Liver (tissue), 9 donors: ENCODE data around the gene MYL12B. TPM values are rescaled to one million over a fixed set of nuclear protein-coding genes. Genes with fewer than 3 reads are reported as not detected.

Source experiments
- DNase-seq: peaks from one replicate; pipeline ENCODE4 v3.0.0-alpha.2; 2017; ENCODE audit warnings: low spot score
- H3K27ac ChIP-seq, 2 donors: one replicate each; pipeline ENCODE4 v1.7.0; 2013; ENCODE audit warnings: inconsistent platforms in 2 of 2, low read length in 2 of 2, control low read depth in 1 of 2, low read depth in 1 of 2, mild to moderate bottlenecking in 1 of 2
- H3K27me3 ChIP-seq, 4 donors: one replicate each; pipeline versions ENCODE4 v1.6.1 to v1.7.0; 2013; ENCODE audit warnings: low read length in 3 of 4, inconsistent platforms in 1 of 4, mild to moderate bottlenecking in 1 of 4, moderate library complexity in 1 of 4; ENCODE audit not compliant: control insufficient read depth in 4 of 4, insufficient read depth in 4 of 4
- H3K36me3 ChIP-seq, 4 donors: one replicate each; pipeline versions ENCODE4 v1.6.1 to v1.7.0; 2013; ENCODE audit warnings: low read length in 3 of 4, mild to moderate bottlenecking in 3 of 4, low read depth in 1 of 4, moderate library complexity in 1 of 4; ENCODE audit not compliant: control insufficient read depth in 4 of 4, insufficient read depth in 3 of 4
- H3K4me1 ChIP-seq, 4 donors: one replicate each; pipeline versions ENCODE4 v1.6.1 to v1.7.0; 2013; ENCODE audit warnings: low read length in 3 of 4, mild to moderate bottlenecking in 3 of 4, moderate library complexity in 1 of 4; ENCODE audit not compliant: control insufficient read depth in 4 of 4, insufficient read depth in 4 of 4
- H3K4me3 ChIP-seq, 3 donors: one replicate each; pipeline versions ENCODE4 v1.6.1 to v1.7.0; 2013; ENCODE audit warnings: low read length in 3 of 3, control low read depth in 1 of 3, low read depth in 1 of 3, mild to moderate bottlenecking in 1 of 3
- H3K9ac ChIP-seq, 2 donors: one replicate each; pipeline ENCODE4 v1.7.0; 2013; ENCODE audit warnings: low read length in 2 of 2, mild to moderate bottlenecking in 2 of 2, moderate library complexity in 2 of 2, control low read depth in 1 of 2, low read depth in 1 of 2
- H3K9me3 ChIP-seq, 4 donors: one replicate each; pipeline versions ENCODE4 v1.6.1 to v1.7.0; 2013; ENCODE audit warnings: low read length in 3 of 4; ENCODE audit not compliant: control insufficient read depth in 4 of 4
- EGR1 ChIP-seq, 2 donors: IDR thresholded peaks; 2 replicates each; pipeline ENCODE4 v1.6.1; 2016 to 2018; ENCODE audit warnings: antibody characterized with exemption in 2 of 2, low read depth in 2 of 2
- FOXA1 ChIP-seq: IDR thresholded peaks from 2 replicates; pipeline ENCODE4 v1.6.1; 2016; ENCODE audit warnings: antibody characterized with exemption
- FOXA2 ChIP-seq: IDR thresholded peaks from 2 replicates; pipeline ENCODE4 v1.6.1; 2016; ENCODE audit warnings: antibody characterized with exemption
- GABPA ChIP-seq, 2 donors: IDR thresholded peaks in 1 of 2; conservative IDR thresholded peaks in 1 of 2; 2 replicates each; pipeline ENCODE4 v1.6.1; 2016; ENCODE audit warnings: antibody characterized with exemption in 2 of 2, mild to moderate bottlenecking in 1 of 2, moderate library complexity in 1 of 2
- HNF4A ChIP-seq, 2 donors: conservative IDR thresholded peaks; 2 replicates each; pipeline ENCODE4 v1.6.1; 2016; ENCODE audit warnings: antibody characterized with exemption in 2 of 2, mild to moderate bottlenecking in 2 of 2
- HNF4G ChIP-seq: IDR thresholded peaks from 2 replicates; pipeline ENCODE4 v1.6.1; 2016; ENCODE audit warnings: antibody characterized with exemption
- JUND ChIP-seq, 2 donors: IDR thresholded peaks; 2 replicates each; pipeline ENCODE4 v1.6.1; 2016; ENCODE audit warnings: antibody characterized with exemption in 2 of 2
- NR2F2 ChIP-seq: IDR thresholded peaks from 2 replicates; pipeline ENCODE4 v1.6.1; 2016; ENCODE audit warnings: antibody characterized with exemption
- RAD21 ChIP-seq, 2 donors: IDR thresholded peaks; 2 replicates each; pipeline ENCODE4 v1.6.1; 2016; ENCODE audit warnings: antibody characterized with exemption in 2 of 2, mild to moderate bottlenecking in 2 of 2
- RXRA ChIP-seq, 2 donors: IDR thresholded peaks; 2 replicates each; pipeline ENCODE4 v1.6.1; 2017 to 2018; ENCODE audit warnings: antibody characterized with exemption in 2 of 2, mild to moderate bottlenecking in 1 of 2
- SP1 ChIP-seq: IDR thresholded peaks from 2 replicates; pipeline ENCODE4 v1.6.1; 2018; ENCODE audit warnings: antibody characterized with exemption, mild to moderate bottlenecking
- TAF1 ChIP-seq: conservative IDR thresholded peaks from 2 replicates; pipeline ENCODE4 v1.6.1; 2016; ENCODE audit warnings: antibody characterized with exemption, mild to moderate bottlenecking
- YY1 ChIP-seq: IDR thresholded peaks from 2 replicates; pipeline ENCODE4 v1.6.1; 2016; ENCODE audit warnings: antibody characterized with exemption, mild to moderate bottlenecking
- WGBS: extraction: QIAGEN DNeasy Blood & Tissue Kit; methylation state at CpG from one replicate; pipeline ENCODE4 v1.1.7; 2013; 5-methylcytosine and 5-hydroxymethylcytosine counted together
- polyA plus RNA-seq, 2 donors: library from polyadenylated mRNA; stranded (reverse) in 1 of 2; unstranded in 1 of 2; fragments of 200-250 nt in 1 of 2; fragments of >200 nt in 1 of 2; fragmentation: Nextera tagmentation in 1 of 2; extraction: Ambion mirVana in 1 of 2; gene quantifications; one replicate each; pipeline versions ENCODE4 v1.2.1 to v1.2.3, GENCODE V29; 2013 to 2015
- total RNA-seq, 2 donors: library from RNA; depleted of rRNA; stranded (reverse); fragments of >200 nt; gene quantifications; one replicate each; pipeline ENCODE4 v1.2.3, GENCODE V29; 2014
- TF ChIP-seq, protein P1 (sequence below): IDR thresholded peaks from 2 replicates; pipeline ENCODE4 v1.6.1; 2016; ENCODE audit warnings: antibody characterized with exemption
- TF ChIP-seq, protein P2 (sequence below): IDR thresholded peaks from 2 replicates; pipeline ENCODE4 v1.6.1; 2016; ENCODE audit warnings: antibody characterized with exemption
- TF ChIP-seq, protein P3 (sequence below): IDR thresholded peaks from 2 replicates; pipeline ENCODE4 v1.6.1; 2016; ENCODE audit warnings: antibody characterized with exemption, mild to moderate bottlenecking
- TF ChIP-seq, protein P4 (sequence below): fragments of 150-350 bp; IDR thresholded peaks from 2 replicates; pipeline ENCODE4 v1.5.1; 2017; ENCODE audit warnings: improper control_type of control experiment, low read depth, low read length; ENCODE audit not compliant: missing input control
- TF ChIP-seq, protein P5 (sequence below): IDR thresholded peaks from 2 replicates; pipeline ENCODE4 v1.6.1; 2016; ENCODE audit warnings: antibody characterized with exemption
- donor health status: healthy.
- donor health status: healthy.
- donor health status: healthy.
- donor health status: healthy.
- donor health status: healthy.

The MYL12B gene
- total and polyA plus RNA-seq, 4 donors: 106 to 303 (median 155) TPM

DNA sequence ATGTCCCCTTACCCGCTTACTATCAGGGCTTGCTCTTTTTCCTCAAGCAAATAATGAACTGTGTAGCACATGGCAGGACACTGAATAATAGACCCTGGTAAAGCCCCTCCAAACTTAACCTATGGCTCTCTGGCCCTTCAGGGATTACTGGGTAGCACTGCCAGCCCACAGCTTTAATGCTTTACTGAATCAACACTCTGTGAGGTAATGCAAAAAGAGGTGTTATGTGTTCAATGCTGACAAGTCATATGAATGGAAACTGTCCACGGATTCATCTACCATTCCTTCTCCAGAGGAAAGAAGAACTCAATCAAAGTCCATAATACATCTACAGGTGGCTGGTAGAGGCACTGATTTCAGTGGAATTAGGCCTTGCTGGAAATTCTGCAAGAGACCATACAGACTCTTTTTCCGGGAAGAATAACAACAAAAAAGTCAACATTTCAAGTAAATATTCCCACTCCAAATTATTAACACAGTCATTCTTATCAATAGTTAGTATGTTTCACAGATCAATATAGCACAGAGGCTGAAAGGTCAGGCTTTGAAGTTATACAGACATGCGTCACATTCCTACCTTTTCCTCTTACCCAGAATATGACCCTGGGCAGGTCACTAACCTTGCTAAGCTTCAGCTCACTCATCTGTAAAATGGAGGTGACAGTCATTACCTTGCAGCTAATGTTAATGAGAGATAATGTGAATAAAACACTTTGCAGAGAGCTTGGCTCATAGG is 28.3 kb upstream of the MYL12B start (continued):
- TF ChIP-seq, protein P1, sequence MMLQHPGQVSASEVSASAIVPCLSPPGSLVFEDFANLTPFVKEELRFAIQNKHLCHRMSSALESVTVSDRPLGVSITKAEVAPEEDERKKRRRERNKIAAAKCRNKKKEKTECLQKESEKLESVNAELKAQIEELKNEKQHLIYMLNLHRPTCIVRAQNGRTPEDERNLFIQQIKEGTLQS: peak; percentile 56
- TF ChIP-seq TAF1: peak; percentile 68
- TF ChIP-seq HNF4G: peak; percentile 61
- peak; percentile 73 for TF ChIP-seq FOXA2
- peak; percentile 91 for TF ChIP-seq NR2F2
- TF ChIP-seq HNF4A (conservative IDR thresholded peaks at IDR 0.05): peak; percentile 89 to 91
- TF ChIP-seq RAD21 (IDR thresholded peaks at IDR 0.05): peak in 1 of 2 donors; percentile 27

DNA sequence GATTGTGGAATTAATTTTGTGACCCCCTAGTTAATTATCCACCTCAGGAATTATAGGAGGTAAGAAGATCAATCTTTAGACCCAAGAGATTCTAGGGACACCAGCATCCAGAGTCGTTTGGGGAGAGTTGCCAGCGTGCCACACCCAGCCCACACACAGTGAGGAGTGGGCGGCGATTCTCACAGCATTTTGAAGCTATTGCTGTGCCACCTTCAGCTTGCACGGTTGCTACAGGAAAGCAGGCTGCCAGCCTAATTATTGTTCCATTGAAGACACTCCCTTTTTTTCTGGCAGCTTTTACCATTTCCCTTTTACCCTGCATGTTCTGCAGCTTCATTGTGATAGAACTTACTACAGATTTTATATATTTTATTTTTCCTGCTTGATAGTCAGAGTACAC is 27.5 kb upstream of the MYL12B start:
- Histone ChIP-seq H3K27me3 (no peaks in the 10 kb centered on the region), H3K9me3 (no peaks in the 10 kb centered on the region), H3K4me3 (no peak overlapping the region), H3K4me1 (peaks cover 7 to 38% (median 20%) of the 10 kb centered on the region in 4 donors), H3K9ac (no peak overlapping the region), H3K36me3 (no peaks in the 10 kb centered on the region), H3K27ac (peak overlapping the region in 1 of 2 donors; percentile 7)
- WGBS: 38% methylated on average over 5 of the region's 5 CpGs
- no peak for TF ChIP-seq SP1
- no peak for TF ChIP-seq FOXA1
- TF ChIP-seq, protein P2, sequence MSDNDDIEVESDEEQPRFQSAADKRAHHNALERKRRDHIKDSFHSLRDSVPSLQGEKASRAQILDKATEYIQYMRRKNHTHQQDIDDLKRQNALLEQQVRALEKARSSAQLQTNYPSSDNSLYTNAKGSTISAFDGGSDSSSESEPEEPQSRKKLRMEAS: no peak
- DNase-seq: no peak

DNA sequence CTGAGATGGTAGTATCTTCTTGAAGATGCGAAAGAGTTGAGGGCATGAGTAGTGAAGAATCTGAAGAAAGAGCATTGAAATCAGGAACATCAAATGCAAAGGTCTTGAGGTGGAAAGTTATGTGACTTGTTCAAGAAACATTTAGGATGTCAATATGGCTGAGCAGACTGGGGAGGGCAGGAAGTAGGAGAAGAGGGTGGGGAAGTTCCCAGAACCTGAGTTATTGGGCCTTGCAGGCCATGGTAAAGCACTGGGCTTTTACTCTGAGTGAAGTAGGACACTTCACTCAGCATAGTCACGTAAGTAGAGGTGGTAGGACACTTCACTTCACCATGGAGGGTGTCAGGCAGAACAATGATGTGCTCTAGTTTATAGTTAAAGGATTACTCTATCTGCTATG is 26.1 kb upstream of the MYL12B start:
- 97% methylated on average over 2 of the region's 2 CpGs for WGBS
- Histone ChIP-seq H3K9me3 (no peaks in the 10 kb centered on the region), H3K9ac (no peak overlapping the region), H3K4me3 (no peak overlapping the region), H3K4me1 (peaks cover 7 to 28% (median 18%) of the 10 kb centered on the region in 4 donors), H3K27me3 (no peaks in the 10 kb centered on the region), H3K27ac (no peak overlapping the region), H3K36me3 (no peaks in the 10 kb centered on the region)
- no peak for DNase-seq
- TF ChIP-seq, protein P3, sequence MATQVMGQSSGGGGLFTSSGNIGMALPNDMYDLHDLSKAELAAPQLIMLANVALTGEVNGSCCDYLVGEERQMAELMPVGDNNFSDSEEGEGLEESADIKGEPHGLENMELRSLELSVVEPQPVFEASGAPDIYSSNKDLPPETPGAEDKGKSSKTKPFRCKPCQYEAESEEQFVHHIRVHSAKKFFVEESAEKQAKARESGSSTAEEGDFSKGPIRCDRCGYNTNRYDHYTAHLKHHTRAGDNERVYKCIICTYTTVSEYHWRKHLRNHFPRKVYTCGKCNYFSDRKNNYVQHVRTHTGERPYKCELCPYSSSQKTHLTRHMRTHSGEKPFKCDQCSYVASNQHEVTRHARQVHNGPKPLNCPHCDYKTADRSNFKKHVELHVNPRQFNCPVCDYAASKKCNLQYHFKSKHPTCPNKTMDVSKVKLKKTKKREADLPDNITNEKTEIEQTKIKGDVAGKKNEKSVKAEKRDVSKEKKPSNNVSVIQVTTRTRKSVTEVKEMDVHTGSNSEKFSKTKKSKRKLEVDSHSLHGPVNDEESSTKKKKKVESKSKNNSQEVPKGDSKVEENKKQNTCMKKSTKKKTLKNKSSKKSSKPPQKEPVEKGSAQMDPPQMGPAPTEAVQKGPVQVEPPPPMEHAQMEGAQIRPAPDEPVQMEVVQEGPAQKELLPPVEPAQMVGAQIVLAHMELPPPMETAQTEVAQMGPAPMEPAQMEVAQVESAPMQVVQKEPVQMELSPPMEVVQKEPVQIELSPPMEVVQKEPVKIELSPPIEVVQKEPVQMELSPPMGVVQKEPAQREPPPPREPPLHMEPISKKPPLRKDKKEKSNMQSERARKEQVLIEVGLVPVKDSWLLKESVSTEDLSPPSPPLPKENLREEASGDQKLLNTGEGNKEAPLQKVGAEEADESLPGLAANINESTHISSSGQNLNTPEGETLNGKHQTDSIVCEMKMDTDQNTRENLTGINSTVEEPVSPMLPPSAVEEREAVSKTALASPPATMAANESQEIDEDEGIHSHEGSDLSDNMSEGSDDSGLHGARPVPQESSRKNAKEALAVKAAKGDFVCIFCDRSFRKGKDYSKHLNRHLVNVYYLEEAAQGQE: no peak
- TF ChIP-seq HNF4A (conservative IDR thresholded peaks at IDR 0.05) (no peak), EGR1 (IDR thresholded peaks at IDR 0.05; ENCODE audit: low read depth in 2 of 2) (no peak), TAF1 (no peak), GABPA (IDR thresholded peaks at IDR 0.05 in 1 of 2, conservative IDR thresholded peaks at IDR 0.05 in 1 of 2) (no peak), NR2F2 (no peak), RAD21 (IDR thresholded peaks at IDR 0.05) (no peak), HNF4G (no peak), YY1 (no peak), RXRA (IDR thresholded peaks at IDR 0.05) (no peak), JUND (IDR thresholded peaks at IDR 0.05) (no peak), SP1 (no peak), FOXA2 (no peak), FOXA1 (no peak)
- TF ChIP-seq, protein P2: no peak
- TF ChIP-seq, protein P4, sequence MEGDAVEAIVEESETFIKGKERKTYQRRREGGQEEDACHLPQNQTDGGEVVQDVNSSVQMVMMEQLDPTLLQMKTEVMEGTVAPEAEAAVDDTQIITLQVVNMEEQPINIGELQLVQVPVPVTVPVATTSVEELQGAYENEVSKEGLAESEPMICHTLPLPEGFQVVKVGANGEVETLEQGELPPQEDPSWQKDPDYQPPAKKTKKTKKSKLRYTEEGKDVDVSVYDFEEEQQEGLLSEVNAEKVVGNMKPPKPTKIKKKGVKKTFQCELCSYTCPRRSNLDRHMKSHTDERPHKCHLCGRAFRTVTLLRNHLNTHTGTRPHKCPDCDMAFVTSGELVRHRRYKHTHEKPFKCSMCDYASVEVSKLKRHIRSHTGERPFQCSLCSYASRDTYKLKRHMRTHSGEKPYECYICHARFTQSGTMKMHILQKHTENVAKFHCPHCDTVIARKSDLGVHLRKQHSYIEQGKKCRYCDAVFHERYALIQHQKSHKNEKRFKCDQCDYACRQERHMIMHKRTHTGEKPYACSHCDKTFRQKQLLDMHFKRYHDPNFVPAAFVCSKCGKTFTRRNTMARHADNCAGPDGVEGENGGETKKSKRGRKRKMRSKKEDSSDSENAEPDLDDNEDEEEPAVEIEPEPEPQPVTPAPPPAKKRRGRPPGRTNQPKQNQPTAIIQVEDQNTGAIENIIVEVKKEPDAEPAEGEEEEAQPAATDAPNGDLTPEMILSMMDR: no peak
- TF ChIP-seq, protein P5, sequence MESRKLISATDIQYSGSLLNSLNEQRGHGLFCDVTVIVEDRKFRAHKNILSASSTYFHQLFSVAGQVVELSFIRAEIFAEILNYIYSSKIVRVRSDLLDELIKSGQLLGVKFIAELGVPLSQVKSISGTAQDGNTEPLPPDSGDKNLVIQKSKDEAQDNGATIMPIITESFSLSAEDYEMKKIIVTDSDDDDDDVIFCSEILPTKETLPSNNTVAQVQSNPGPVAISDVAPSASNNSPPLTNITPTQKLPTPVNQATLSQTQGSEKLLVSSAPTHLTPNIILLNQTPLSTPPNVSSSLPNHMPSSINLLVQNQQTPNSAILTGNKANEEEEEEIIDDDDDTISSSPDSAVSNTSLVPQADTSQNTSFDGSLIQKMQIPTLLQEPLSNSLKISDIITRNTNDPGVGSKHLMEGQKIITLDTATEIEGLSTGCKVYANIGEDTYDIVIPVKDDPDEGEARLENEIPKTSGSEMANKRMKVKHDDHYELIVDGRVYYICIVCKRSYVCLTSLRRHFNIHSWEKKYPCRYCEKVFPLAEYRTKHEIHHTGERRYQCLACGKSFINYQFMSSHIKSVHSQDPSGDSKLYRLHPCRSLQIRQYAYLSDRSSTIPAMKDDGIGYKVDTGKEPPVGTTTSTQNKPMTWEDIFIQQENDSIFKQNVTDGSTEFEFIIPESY: no peak
- TF ChIP-seq, protein P1: no peak
